IMR-90 (cell line): ENCODE results near the gene PDE5A. TPM values are rescaled to one million over a fixed set of nuclear protein-coding genes. Genes with fewer than 3 reads are reported as not detected.

ENCODE experiments used
- ATAC-seq: fragments of 200-7000 bp; cut with Tn5 transposase; 2 replicates; pipeline ENCODE4 v1.9.1; 2020; ENCODE audit warnings: low read depth, mild to moderate bottlenecking, moderate library complexity
- BruUV-seq: library from RNA; stranded (reverse); fragments of 400-500 nt; replicated peaks from 2 replicates; lab custom pipeline; 2021; lab: Mats Ljungman, UMichigan
- CTCF ChIA-PET: fragments of 300-600 bp; formaldehyde crosslinking; extraction: SDS; loops from one replicate; lab custom pipeline; 2021; ENCODE audit warnings: antibody characterized with exemption; lab: Yijun Ruan, JAX
- POLR2A ChIA-PET: fragments of 300-600 bp; sonication (Branson Sonifier 250); formaldehyde crosslinking; loops from one replicate; lab custom pipeline; 2022; ENCODE audit warnings: antibody characterized with exemption; ENCODE audit not compliant: unreplicated experiment; lab: Charles Lee
- DNase-seq: peaks from one replicate; pipeline ENCODE4 v3.0.0; 2013
- H2AFZ ChIP-seq: replicated peaks from 2 replicates; pipeline ENCODE3; 2013; ENCODE audit warnings: low read length, mild to moderate bottlenecking; ENCODE audit not compliant: poor library complexity
- H2AK5ac ChIP-seq: 2 replicates; pipeline ENCODE4 v1.6.1; 2013; ENCODE audit warnings: low read depth, low read length, inconsistent platforms
- H2AK9ac ChIP-seq: replicated peaks from 2 replicates; pipeline ENCODE3; 2013; ENCODE audit warnings: mild to moderate bottlenecking, low read depth, low read length, moderate library complexity; ENCODE audit not compliant: poor library complexity
- H2BK120ac ChIP-seq: 2 replicates; pipeline ENCODE4 v1.6.1; 2013; ENCODE audit warnings: low read depth, low read length, inconsistent platforms
- H2BK15ac ChIP-seq: 3 replicates; pipeline ENCODE4 v1.6.1; 2013; ENCODE audit warnings: low read depth, low read length, inconsistent platforms
- H2BK20ac ChIP-seq: 2 replicates; pipeline ENCODE4 v1.6.1; 2013; ENCODE audit warnings: low read depth, mild to moderate bottlenecking, inconsistent platforms, low read length, moderate library complexity
- H2BK5ac ChIP-seq: 2 replicates; pipeline ENCODE4 v1.6.1; 2013; ENCODE audit warnings: mild to moderate bottlenecking, low read depth, low read length, inconsistent platforms; ENCODE audit not compliant: poor library complexity, severe bottlenecking
- H3K14ac ChIP-seq: replicated peaks from 2 replicates; pipeline ENCODE4 v1.6.1; 2013; ENCODE audit warnings: low read depth, low read length, inconsistent platforms
- H3K18ac ChIP-seq: 2 replicates; pipeline ENCODE4 v1.6.1; 2013; ENCODE audit warnings: low read depth, low read length, control low read depth
- H3K23ac ChIP-seq: 2 replicates; pipeline ENCODE4 v1.6.1; 2013; ENCODE audit warnings: low read depth, low read length, inconsistent platforms
- H3K27ac ChIP-seq: 2 replicates; pipeline ENCODE4 v1.5.1; 2013; ENCODE audit warnings: mild to moderate bottlenecking, control low read depth, low read length; ENCODE audit not compliant: insufficient read depth
- H3K27me3 ChIP-seq: 2 replicates; pipeline ENCODE4 v1.6.1; 2013; ENCODE audit warnings: low read length; ENCODE audit not compliant: control insufficient read depth, insufficient read depth
- H3K36me3 ChIP-seq: 2 replicates; pipeline ENCODE4 v1.6.1; 2013; ENCODE audit warnings: low read length, mixed read lengths; ENCODE audit not compliant: control insufficient read depth, insufficient read depth
- H3K4ac ChIP-seq: 2 replicates; pipeline ENCODE4 v1.6.1; 2013; ENCODE audit warnings: low read depth, low read length, inconsistent platforms
- H3K4me1 ChIP-seq: 2 replicates; pipeline ENCODE4 v1.6.1; 2013; ENCODE audit warnings: low read length, mixed read lengths; ENCODE audit not compliant: control insufficient read depth, insufficient read depth
- H3K4me2 ChIP-seq: 2 replicates; pipeline ENCODE4 v1.6.1; 2013; ENCODE audit warnings: low read depth, mild to moderate bottlenecking, control low read depth, low read length, moderate library complexity
- H3K4me3 ChIP-seq: 2 replicates; pipeline ENCODE4 v1.5.1; 2013; ENCODE audit warnings: low read depth, mild to moderate bottlenecking, control low read depth, low read length, moderate library complexity; ENCODE audit not compliant: insufficient read depth
- H3K56ac ChIP-seq: 2 replicates; pipeline ENCODE4 v1.6.1; 2013; ENCODE audit warnings: low read length, inconsistent platforms; ENCODE audit not compliant: insufficient read depth; ENCODE audit errors: extremely low read depth
- H3K79me1 ChIP-seq, 2 experiments: 2 replicates each; pipeline ENCODE4 v1.6.1; 2013; ENCODE audit warnings: low read length in 2 of 2, inconsistent platforms in 1 of 2, low read depth in 1 of 2
- H3K9ac ChIP-seq: 2 replicates; pipeline ENCODE4 v1.6.1; 2013; ENCODE audit warnings: low read depth, low read length, control low read depth
- H3K9me1 ChIP-seq: 2 replicates; pipeline ENCODE4 v1.6.1; 2013; ENCODE audit warnings: low read length, inconsistent platforms; ENCODE audit not compliant: insufficient read depth
- H3K9me3 ChIP-seq: 2 replicates; pipeline ENCODE4 v1.6.1; 2013; ENCODE audit warnings: low read length; ENCODE audit not compliant: control insufficient read depth, insufficient read depth
- H4K20me1 ChIP-seq: 2 replicates; pipeline ENCODE4 v1.6.1; 2013; ENCODE audit warnings: low read length, inconsistent platforms; ENCODE audit not compliant: insufficient read depth
- H4K5ac ChIP-seq: 2 replicates; pipeline ENCODE4 v1.6.1; 2013; ENCODE audit warnings: mild to moderate bottlenecking, low read depth, low read length, control low read depth
- H4K8ac ChIP-seq, 2 experiments: 2 replicates each; pipeline ENCODE4 v1.6.1; 2013; ENCODE audit warnings: low read depth in 2 of 2, low read length in 2 of 2, control low read depth in 1 of 2, inconsistent platforms in 1 of 2
- H4K91ac ChIP-seq: 2 replicates; pipeline ENCODE4 v1.6.1; 2013; ENCODE audit warnings: low read depth, low read length, inconsistent platforms; ENCODE audit not compliant: insufficient read depth
- CEBPB ChIP-seq: IDR thresholded peaks from 2 replicates; pipeline ENCODE4 v1.6.1; 2012; ENCODE audit warnings: low read depth, low read length, improper control_type of control experiment
- FOS ChIP-seq: fragments of 150-350 bp; IDR thresholded peaks from 2 replicates; pipeline ENCODE4 v1.6.1; 2016; ENCODE audit warnings: low read depth, low read length
- MAFK ChIP-seq: IDR thresholded peaks from 2 replicates; pipeline ENCODE4 v1.6.1; 2012; ENCODE audit warnings: low read depth, low read length, improper control_type of control experiment
- MXI1 ChIP-seq: IDR thresholded peaks from 2 replicates; pipeline ENCODE4 v1.6.1; 2012; ENCODE audit warnings: low read depth, mild to moderate bottlenecking, low read length, moderate library complexity, borderline replicate concordance
- NFE2L2 ChIP-seq: fragments of 150-350 bp; IDR thresholded peaks from 2 replicates; pipeline ENCODE4 v1.6.1; 2016; ENCODE audit warnings: low read depth, mild to moderate bottlenecking, low read length
- WGBS, 2 experiments: methylation state at CpG; one replicate each; pipeline versions ENCODE4 v1.1.5 to v1.1.7; 2013; ENCODE audit warnings: missing lambda C conversion rate in 2 of 2; ENCODE audit not compliant: insufficient read length in 1 of 2; ENCODE audit errors: extremely low coverage in 2 of 2; 5-methylcytosine and 5-hydroxymethylcytosine counted together
- dilution Hi-C: fragments of 300-500 bp; cut with HindIII; formaldehyde crosslinking; loops from one replicate; pipeline ENCODE4 v1.14.3; 2018; ENCODE audit warnings: low sequenced_read_pairs; ENCODE audit not compliant: unreplicated experiment
- in situ Hi-C: fragments of 300-500 bp; cut with MboI; formaldehyde crosslinking; loops from 3 replicates; pipeline ENCODE4 v1.14.3; 2019; ENCODE audit warnings: low sequenced_read_pairs, inconsistent platforms, mixed read lengths
- intact Hi-C: fragments of 100-400 bp; cut with micrococcal nuclease; formaldehyde crosslinking; loops from 2 replicates; pipeline ENCODE4 v1.10.0; 2022
- polyA plus RNA-seq, 3 experiments: library from polyadenylated mRNA; depleted of rRNA; stranded (reverse); fragments of >200 nt; gene quantifications; 2 replicates each; pipeline ENCODE4 v1.2.3, GENCODE V29; 2012; ENCODE audit warnings: low replicate concordance in 1 of 3
- total RNA-seq: library from RNA; depleted of rRNA; stranded (reverse); fragments of >200 nt; gene quantifications from 2 replicates; pipeline ENCODE4 v1.2.3, GENCODE V29; 2012
- TF ChIP-seq, protein P1 (sequence below): fragments of 150-350 bp; IDR thresholded peaks from 2 replicates; pipeline ENCODE4 v1.6.1; 2016; ENCODE audit warnings: low read depth, mild to moderate bottlenecking, low read length, moderate library complexity, borderline replicate concordance
- TF ChIP-seq, protein P2 (sequence below): fragments of 150-350 bp; IDR thresholded peaks from 2 replicates; pipeline ENCODE4 v1.6.1; 2017; ENCODE audit warnings: mild to moderate bottlenecking, antibody characterized with exemption, low read length, low read depth

The PDE5A gene
- total and polyA plus RNA-seq, 2 of the 4 experiments (the other 2 are of a cell fraction) = 101 to 770 TPM

DNA sequence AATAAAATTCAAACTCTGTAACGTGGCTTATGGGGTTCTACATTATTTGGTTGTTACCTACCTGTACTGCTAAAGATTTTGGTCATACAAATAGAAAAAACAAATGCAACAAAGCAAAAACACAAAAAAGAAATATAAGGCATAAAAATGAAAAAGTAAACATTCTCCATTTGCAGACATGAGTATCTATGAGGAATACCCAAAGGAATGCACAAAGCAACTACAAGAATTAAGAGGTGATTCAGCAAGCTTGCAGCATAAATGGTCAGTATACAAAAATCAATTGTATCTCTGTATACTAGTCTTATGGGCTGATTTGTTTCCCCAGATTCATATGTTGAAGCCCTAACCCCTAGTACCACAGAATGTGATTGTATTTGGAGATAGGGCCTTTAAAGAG lies 3.6 kb upstream of the PDE5A start:
- intact Hi-C loops = loop anchor here (5.0 kb wide), 1 partner anchor 310 kb away; no protein-coding TSS in a partner anchor
- H3K18ac ChIP-seq = peak overlapping the region; percentile 86
- H3K4me3 ChIP-seq = no peak overlapping the region
- no peaks in the 10 kb centered on the region for H3K27me3 ChIP-seq
- H2BK15ac ChIP-seq = peak overlapping the region; percentile 97
- peak overlapping the region; percentile 99 for H4K91ac ChIP-seq
- H4K8ac ChIP-seq = peak overlapping the region; percentile 74 to 99
- peak overlapping the region; percentile 93 for H3K23ac ChIP-seq
- H4K5ac ChIP-seq = peak overlapping the region; percentile 100; the same call in 1 of the 2 replicates
- ATAC-seq (no peak), DNase-seq (peak; percentile 85)
- peak overlapping the region; percentile 99 for H2BK5ac ChIP-seq
- in situ Hi-C loops = no loop called here
- no peaks in the 10 kb centered on the region for H4K20me1 ChIP-seq
- peak overlapping the region; percentile 94 for H3K56ac ChIP-seq
- no peaks in the 10 kb centered on the region for H3K36me3 ChIP-seq
- no CpG with 5 or more reads among the region's 1 CpG for WGBS, 2 experiments
- H2AK9ac ChIP-seq = peak overlapping the region; percentile 86
- dilution Hi-C loops = no loop called here
- H2BK120ac ChIP-seq = peak overlapping the region; percentile 100
- H3K9ac ChIP-seq = peak overlapping the region; percentile 37; the same call in 1 of the 2 replicates
- H3K14ac ChIP-seq = peak overlapping the region; percentile 96
- peak overlapping the region; percentile 64; the same call in 1 of the 2 replicates for H3K4me2 ChIP-seq
- H3K9me3 ChIP-seq = no peaks in the 10 kb centered on the region
- CTCF ChIA-PET = no interaction called here
- H3K9me1 ChIP-seq = peaks cover 9% of the 10 kb centered on the region
- POLR2A ChIA-PET = interaction anchor here (0.7 kb wide), 1 partner anchor 103 kb away, joined by 3 read pairs; no protein-coding TSS in a partner anchor
- peaks cover 11% of the 10 kb centered on the region for H3K4me1 ChIP-seq
- H3K79me1 ChIP-seq = peaks cover 0 to 27% of the 10 kb centered on the region in 2 experiments; a peak in 3 of 4 replicates
- peak overlapping the region; percentile 91 for H3K27ac ChIP-seq
- no peak for TF ChIP-seq MXI1
- TF ChIP-seq, protein P1, sequence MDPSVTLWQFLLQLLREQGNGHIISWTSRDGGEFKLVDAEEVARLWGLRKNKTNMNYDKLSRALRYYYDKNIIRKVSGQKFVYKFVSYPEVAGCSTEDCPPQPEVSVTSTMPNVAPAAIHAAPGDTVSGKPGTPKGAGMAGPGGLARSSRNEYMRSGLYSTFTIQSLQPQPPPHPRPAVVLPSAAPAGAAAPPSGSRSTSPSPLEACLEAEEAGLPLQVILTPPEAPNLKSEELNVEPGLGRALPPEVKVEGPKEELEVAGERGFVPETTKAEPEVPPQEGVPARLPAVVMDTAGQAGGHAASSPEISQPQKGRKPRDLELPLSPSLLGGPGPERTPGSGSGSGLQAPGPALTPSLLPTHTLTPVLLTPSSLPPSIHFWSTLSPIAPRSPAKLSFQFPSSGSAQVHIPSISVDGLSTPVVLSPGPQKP = no peak
- peak; percentile 64; the same call in 1 of the 2 replicates for TF ChIP-seq NFE2L2
- TF ChIP-seq FOS = peak; percentile 59
- TF ChIP-seq, protein P2, sequence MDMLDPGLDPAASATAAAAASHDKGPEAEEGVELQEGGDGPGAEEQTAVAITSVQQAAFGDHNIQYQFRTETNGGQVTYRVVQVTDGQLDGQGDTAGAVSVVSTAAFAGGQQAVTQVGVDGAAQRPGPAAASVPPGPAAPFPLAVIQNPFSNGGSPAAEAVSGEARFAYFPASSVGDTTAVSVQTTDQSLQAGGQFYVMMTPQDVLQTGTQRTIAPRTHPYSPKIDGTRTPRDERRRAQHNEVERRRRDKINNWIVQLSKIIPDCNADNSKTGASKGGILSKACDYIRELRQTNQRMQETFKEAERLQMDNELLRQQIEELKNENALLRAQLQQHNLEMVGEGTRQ = no peak
- peak; percentile 56 for TF ChIP-seq MAFK
- peak; percentile 73 for TF ChIP-seq CEBPB
- peak overlapping the region; percentile 100 for H2BK20ac ChIP-seq
- H2AFZ ChIP-seq = peak overlapping the region; percentile 68
- H3K4ac ChIP-seq = peak overlapping the region; percentile 96
- peak overlapping the region; percentile 94; the same call in 1 of the 2 replicates for H2AK5ac ChIP-seq
- no TSS peak for BruUV-seq
